A673 (cell line): ENCODE measurements around the gene HPS1.

ENCODE experiments used
- EZH2 ChIP-seq: fragments of 200-600 bp; sonication (generic); IDR thresholded peaks from 2 replicates; pipeline ENCODE4 v1.6.1; 2017; ENCODE audit warnings: borderline replicate concordance, low read depth, mild to moderate bottlenecking, mixed read lengths, antibody characterized with exemption, low read length; ENCODE audit not compliant: poor library complexity, severe bottlenecking
- TF ChIP-seq, protein P1 (sequence below): fragments of 300-800, 200-600 bp; sonication (generic); conservative IDR thresholded peaks from 2 replicates; pipeline ENCODE4 v1.5.1; 2017; ENCODE audit warnings: low read depth, mild to moderate bottlenecking, antibody characterized with exemption, low read length, moderate library complexity, mixed read lengths

- TF ChIP-seq, protein P1, sequence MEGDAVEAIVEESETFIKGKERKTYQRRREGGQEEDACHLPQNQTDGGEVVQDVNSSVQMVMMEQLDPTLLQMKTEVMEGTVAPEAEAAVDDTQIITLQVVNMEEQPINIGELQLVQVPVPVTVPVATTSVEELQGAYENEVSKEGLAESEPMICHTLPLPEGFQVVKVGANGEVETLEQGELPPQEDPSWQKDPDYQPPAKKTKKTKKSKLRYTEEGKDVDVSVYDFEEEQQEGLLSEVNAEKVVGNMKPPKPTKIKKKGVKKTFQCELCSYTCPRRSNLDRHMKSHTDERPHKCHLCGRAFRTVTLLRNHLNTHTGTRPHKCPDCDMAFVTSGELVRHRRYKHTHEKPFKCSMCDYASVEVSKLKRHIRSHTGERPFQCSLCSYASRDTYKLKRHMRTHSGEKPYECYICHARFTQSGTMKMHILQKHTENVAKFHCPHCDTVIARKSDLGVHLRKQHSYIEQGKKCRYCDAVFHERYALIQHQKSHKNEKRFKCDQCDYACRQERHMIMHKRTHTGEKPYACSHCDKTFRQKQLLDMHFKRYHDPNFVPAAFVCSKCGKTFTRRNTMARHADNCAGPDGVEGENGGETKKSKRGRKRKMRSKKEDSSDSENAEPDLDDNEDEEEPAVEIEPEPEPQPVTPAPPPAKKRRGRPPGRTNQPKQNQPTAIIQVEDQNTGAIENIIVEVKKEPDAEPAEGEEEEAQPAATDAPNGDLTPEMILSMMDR, result no peak
- no peak for TF ChIP-seq EZH2
Observed at GRCh38 chr10:98424295-98425254, 22.2 kb downstream of the HPS1 start.
